ENCODE measurements around the gene TYSND1. TPM values are rescaled to one million over a fixed set of nuclear protein-coding genes. Genes with fewer than 3 reads are reported as not detected.
"Not testable (repeated sequence)": the region's sequence is repeated elsewhere in the genome, so short reads cannot be mapped to it uniquely, and the experiment has no call there.

TYSND1 gene
- total RNA-seq, 1 donor from 2014 or later = 12.3 TPM

- no peak for DNase-seq (ENCODE audit: low spot score in 2 of 2)
- Histone ChIP-seq H3K9me3 (no peaks in the 10 kb centered on the region), H3K4me1 (peaks cover 0 to 7% of the 10 kb centered on the region in 2 donors), H3K27ac (no peak overlapping the region), H3K27me3 (no peaks in the 10 kb centered on the region), H3K36me3 (peaks cover 4 to 16% of the 10 kb centered on the region in 2 donors), H3K4me3 (no peak overlapping the region)
- TF ChIP-seq CTCF (IDR thresholded peaks at IDR 0.05) = no peak
- intact Hi-C loops (cut with DNase I) = no loop called here
Measured at GRCh38 chr10:70126700-70127395, 19.7 kb downstream of the TYSND1 start.

- H3K27me3 ChIP-seq = no peaks in the 10 kb centered on the region
- peaks cover 4 to 19% of the 10 kb centered on the region in 2 donors for H3K36me3 ChIP-seq
- no peak for TF ChIP-seq CTCF (IDR thresholded peaks at IDR 0.05)
- no peaks in the 10 kb centered on the region for H3K4me1 ChIP-seq
- H3K27ac ChIP-seq = no peak overlapping the region
- no peak overlapping the region for H3K4me3 ChIP-seq
- no peak for DNase-seq (ENCODE audit: low spot score in 2 of 2)
- H3K9me3 ChIP-seq = no peaks in the 10 kb centered on the region
- intact Hi-C loops (cut with DNase I) = no loop called here
Measured at GRCh38 chr10:70125918-70126552, 20.5 kb downstream of the TYSND1 start.

GRCh38 chr10:70124918-70125317, 21.6 kb downstream of the TYSND1 start:
- Histone ChIP-seq H3K4me3 (no peak overlapping the region), H3K4me1 (no peaks in the 10 kb centered on the region), H3K27ac (no peak overlapping the region), H3K27me3 (no peaks in the 10 kb centered on the region), H3K36me3 (peaks cover 12 to 31% of the 10 kb centered on the region in 2 donors), H3K9me3 (no peaks in the 10 kb centered on the region)
- DNase-seq (ENCODE audit: low spot score in 2 of 2) = no peak
- no peak for TF ChIP-seq CTCF (IDR thresholded peaks at IDR 0.05)
- intact Hi-C loops (cut with DNase I) = no loop called here

- Histone ChIP-seq H3K4me3 (no peak overlapping the region), H3K27me3 (no peaks in the 10 kb centered on the region), H3K36me3 (peaks cover 17 to 36% of the 10 kb centered on the region in 2 donors), H3K4me1 (no peaks in the 10 kb centered on the region), H3K9me3 (no peaks in the 10 kb centered on the region), H3K27ac (no peak overlapping the region)
- DNase-seq (ENCODE audit: low spot score in 2 of 2) = no peak
- TF ChIP-seq CTCF (IDR thresholded peaks at IDR 0.05) = no peak
- intact Hi-C loops (cut with DNase I) = no loop called here
Measured at GRCh38 chr10:70124415-70124814, 22.1 kb downstream of the TYSND1 start.

- no peak for TF ChIP-seq CTCF (IDR thresholded peaks at IDR 0.05)
Measured at GRCh38 chr10:70123817-70124216, 22.7 kb downstream of the TYSND1 start.

GRCh38 chr10:70123166-70123565, 23.3 kb downstream of the TYSND1 start:
- H3K4me3 ChIP-seq; H3K4me1 ChIP-seq; H3K27ac ChIP-seq; H3K27me3 ChIP-seq; H3K9me3 ChIP-seq; intact Hi-C loops (cut with DNase I); DNase-seq (ENCODE audit: low spot score in 2 of 2): not testable (repeated sequence)
- peaks cover 17 to 48% of the 10 kb centered on the region in 2 donors for H3K36me3 ChIP-seq

More at GRCh38 chr10:70123817-70124216, 22.7 kb downstream of the TYSND1 start:
- Histone ChIP-seq H3K27me3 (no peaks in the 10 kb centered on the region), H3K27ac (no peak overlapping the region), H3K9me3 (no peaks in the 10 kb centered on the region), H3K4me1 (no peaks in the 10 kb centered on the region), H3K4me3 (no peak overlapping the region), H3K36me3 (peaks cover 17 to 42% of the 10 kb centered on the region in 2 donors)
- DNase-seq (ENCODE audit: low spot score in 2 of 2) = no peak
- intact Hi-C loops (cut with DNase I) = no loop called here
